ENCODE measurements around the gene KMT2C. TPM values are rescaled to one million over a fixed set of nuclear protein-coding genes. Genes with fewer than 3 reads are reported as not detected.
"Not testable (repeated sequence)": the region's sequence is repeated elsewhere in the genome, so short reads cannot be mapped to it uniquely, and the experiment has no call there.

The KMT2C gene
- total RNA-seq, 1 experiment from 2014 or later = 54.3 TPM

DNA sequence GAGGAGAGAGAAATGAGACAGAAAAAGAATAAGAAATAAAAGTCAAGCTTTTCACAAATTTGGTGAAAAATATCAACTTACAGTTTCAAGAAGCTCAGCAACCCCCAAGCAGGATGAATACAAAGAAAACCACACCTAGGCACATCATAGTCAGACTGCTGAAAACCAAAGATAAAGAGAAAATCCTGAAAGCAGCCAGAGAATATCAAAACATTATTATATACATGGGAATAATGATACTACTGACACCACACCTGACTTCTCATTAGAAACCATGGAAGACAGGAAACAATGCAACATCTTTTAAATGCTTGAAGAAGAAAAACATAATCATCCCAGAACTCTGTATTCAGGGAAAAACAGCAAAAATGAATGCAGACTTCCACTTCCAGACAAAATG is 149.6 kb downstream of the KMT2C start:
- H3K36me3 ChIP-seq (ENCODE audit: low read depth); H3K4me1 ChIP-seq (replicated peaks; ENCODE audit: insufficient read depth); H4K20me1 ChIP-seq (ENCODE audit: insufficient read depth); CTCF ChIA-PET; POLR2A ChIA-PET (ENCODE audit: unreplicated experiment); H2AFZ ChIP-seq; H3K4me3 ChIP-seq; H3K27ac ChIP-seq; H3K27me3 ChIP-seq (ENCODE audit: insufficient read depth, low read depth); DNase-seq; H3F3A ChIP-seq (ENCODE audit: insufficient read depth, low read depth); H3K9me3 ChIP-seq (ENCODE audit: insufficient read depth, low read depth); intact Hi-C loops (cut with micrococcal nuclease; ENCODE audit: unreplicated experiment); BruUV-seq (replicated peaks); H3K4me2 ChIP-seq; H3K79me2 ChIP-seq (ENCODE audit: low read depth); H3K9me2 ChIP-seq (ENCODE audit: insufficient read depth): not testable (repeated sequence)

DNA sequence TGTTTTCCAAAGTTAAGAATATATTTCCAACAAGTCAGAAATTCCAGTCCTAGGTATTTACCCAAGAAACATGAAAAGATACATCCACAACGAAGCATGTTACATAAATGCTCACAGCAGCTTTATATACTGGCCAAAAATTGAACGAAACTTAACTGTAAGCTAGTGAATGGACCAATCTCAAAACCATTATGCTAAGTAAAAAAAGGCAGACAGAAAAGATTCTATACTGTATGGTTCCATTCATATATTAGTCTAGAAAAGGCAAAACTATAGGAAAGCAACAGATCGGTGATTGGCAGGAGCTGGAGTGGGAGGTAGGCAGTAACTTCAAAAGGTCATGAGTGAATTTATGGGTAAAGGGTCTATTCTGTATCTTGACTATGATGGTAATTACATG is 150.8 kb downstream of the KMT2C start:
- intact Hi-C loops (cut with micrococcal nuclease; ENCODE audit: unreplicated experiment); H3K36me3 ChIP-seq (ENCODE audit: low read depth); H3K27me3 ChIP-seq (ENCODE audit: insufficient read depth, low read depth); DNase-seq; H3K4me3 ChIP-seq; BruUV-seq (replicated peaks); H4K20me1 ChIP-seq (ENCODE audit: insufficient read depth); POLR2A ChIA-PET (ENCODE audit: unreplicated experiment); H2AFZ ChIP-seq; H3F3A ChIP-seq (ENCODE audit: insufficient read depth, low read depth); H3K9me2 ChIP-seq (ENCODE audit: insufficient read depth); H3K27ac ChIP-seq; H3K4me2 ChIP-seq; H3K4me1 ChIP-seq (replicated peaks; ENCODE audit: insufficient read depth); CTCF ChIA-PET; H3K9me3 ChIP-seq (ENCODE audit: insufficient read depth, low read depth); H3K79me2 ChIP-seq (ENCODE audit: low read depth): not testable (repeated sequence)

DNA sequence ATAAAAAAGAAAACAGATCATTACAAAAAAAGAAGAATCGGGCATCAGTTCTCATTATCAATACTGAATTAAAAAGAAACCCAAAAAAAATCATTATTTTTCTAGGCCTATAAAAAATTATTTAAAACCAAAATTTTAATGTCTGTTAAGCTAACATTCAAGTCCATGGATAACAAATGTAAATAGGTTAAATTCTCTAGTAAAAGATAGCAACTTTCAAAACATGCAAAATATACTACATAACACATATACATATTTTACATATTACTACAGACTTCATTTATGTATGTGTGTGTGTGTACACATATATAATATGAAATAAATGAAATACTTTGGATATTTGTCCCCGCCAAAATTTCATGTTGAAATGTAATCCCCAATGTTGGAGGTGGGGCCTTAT is 158.1 kb downstream of the KMT2C start:
- POLR2A ChIA-PET (ENCODE audit: unreplicated experiment); H3K4me2 ChIP-seq; BruUV-seq (replicated peaks); H3K9me3 ChIP-seq (ENCODE audit: insufficient read depth, low read depth); CTCF ChIA-PET; H4K20me1 ChIP-seq (ENCODE audit: insufficient read depth); H3K27ac ChIP-seq; H3K79me2 ChIP-seq (ENCODE audit: low read depth); H3K9me2 ChIP-seq (ENCODE audit: insufficient read depth); H3K4me1 ChIP-seq (replicated peaks; ENCODE audit: insufficient read depth); H2AFZ ChIP-seq; intact Hi-C loops (cut with micrococcal nuclease; ENCODE audit: unreplicated experiment); H3K4me3 ChIP-seq; H3K27me3 ChIP-seq (ENCODE audit: insufficient read depth, low read depth); H3K36me3 ChIP-seq (ENCODE audit: low read depth); DNase-seq; H3F3A ChIP-seq (ENCODE audit: insufficient read depth, low read depth): not testable (repeated sequence)

DNA sequence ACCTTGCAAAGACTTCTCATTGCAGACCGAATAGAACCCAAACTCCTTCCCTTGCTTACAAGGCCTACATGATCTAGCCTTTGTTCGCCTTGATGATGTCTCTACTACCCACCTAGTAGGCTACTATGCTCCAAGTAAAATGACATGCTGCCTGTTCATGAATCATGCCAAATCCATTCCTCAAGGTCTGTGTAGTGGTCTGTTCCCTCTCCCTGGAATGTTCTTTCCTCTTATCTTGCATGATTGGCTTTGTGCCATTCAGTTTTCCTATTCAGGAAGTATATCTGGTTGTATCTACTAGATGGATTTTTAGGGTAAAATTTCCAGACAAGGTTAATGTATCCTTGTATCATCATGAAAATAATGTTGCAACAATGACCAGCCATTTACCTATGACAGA is 165.4 kb downstream of the KMT2C start:
- POLR2A ChIA-PET (ENCODE audit: unreplicated experiment); H4K20me1 ChIP-seq (ENCODE audit: insufficient read depth); H3F3A ChIP-seq (ENCODE audit: insufficient read depth, low read depth); H3K4me3 ChIP-seq; H3K4me2 ChIP-seq; BruUV-seq (replicated peaks); H3K4me1 ChIP-seq (replicated peaks; ENCODE audit: insufficient read depth); intact Hi-C loops (cut with micrococcal nuclease; ENCODE audit: unreplicated experiment); H3K36me3 ChIP-seq (ENCODE audit: low read depth); H2AFZ ChIP-seq; H3K79me2 ChIP-seq (ENCODE audit: low read depth); DNase-seq; CTCF ChIA-PET; H3K27me3 ChIP-seq (ENCODE audit: insufficient read depth, low read depth); H3K27ac ChIP-seq; H3K9me3 ChIP-seq (ENCODE audit: insufficient read depth, low read depth); H3K9me2 ChIP-seq (ENCODE audit: insufficient read depth): not testable (repeated sequence)

DNA sequence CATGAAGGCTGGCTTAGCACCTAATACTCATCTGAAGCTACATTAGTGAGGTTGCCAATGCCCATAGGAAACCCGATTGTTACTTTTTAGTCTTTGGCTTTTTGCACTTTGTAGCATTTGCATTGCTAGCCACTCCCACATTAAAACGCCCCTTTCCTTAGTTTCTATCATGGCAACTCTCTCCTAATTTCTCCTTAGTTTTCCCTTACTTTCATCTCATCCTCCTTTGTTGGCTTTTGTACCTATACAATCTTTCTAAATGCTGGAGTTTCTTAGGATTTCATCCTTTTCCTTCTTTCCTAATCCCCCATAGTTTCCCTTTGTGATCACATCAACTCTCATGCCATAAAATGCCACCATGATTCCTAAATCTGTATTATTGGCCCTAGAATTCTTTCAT is 168.9 kb downstream of the KMT2C start:
- H3K4me1 ChIP-seq (replicated peaks; ENCODE audit: insufficient read depth); CTCF ChIA-PET; H3K79me2 ChIP-seq (ENCODE audit: low read depth); H3K9me2 ChIP-seq (ENCODE audit: insufficient read depth); H3K27me3 ChIP-seq (ENCODE audit: insufficient read depth, low read depth); H4K20me1 ChIP-seq (ENCODE audit: insufficient read depth); H3F3A ChIP-seq (ENCODE audit: insufficient read depth, low read depth); POLR2A ChIA-PET (ENCODE audit: unreplicated experiment); H3K27ac ChIP-seq; H3K4me2 ChIP-seq; DNase-seq; BruUV-seq (replicated peaks); intact Hi-C loops (cut with micrococcal nuclease; ENCODE audit: unreplicated experiment); H3K4me3 ChIP-seq; H3K36me3 ChIP-seq (ENCODE audit: low read depth); H3K9me3 ChIP-seq (ENCODE audit: insufficient read depth, low read depth); H2AFZ ChIP-seq: not testable (repeated sequence)

DNA sequence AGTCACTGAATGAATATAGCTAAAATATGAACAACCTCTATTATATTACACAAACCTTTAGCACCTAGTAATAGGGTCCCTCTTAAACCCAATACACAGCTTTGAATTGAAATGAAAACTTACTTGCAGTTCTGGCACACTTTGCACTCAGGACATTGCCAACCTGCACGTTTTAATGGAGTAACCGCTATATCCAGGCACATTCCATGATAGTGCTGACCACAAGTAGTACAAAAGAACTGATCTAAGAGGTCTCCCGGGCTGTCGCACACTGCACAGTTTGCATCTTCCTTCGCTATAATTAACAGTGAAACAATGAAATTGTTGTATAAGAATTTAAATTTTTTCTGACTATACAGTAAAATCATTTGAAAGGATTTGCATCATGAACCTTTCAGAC is 170.9 kb downstream of the KMT2C start:
- H3K9me3 ChIP-seq (ENCODE audit: insufficient read depth, low read depth); H4K20me1 ChIP-seq (ENCODE audit: insufficient read depth); H3F3A ChIP-seq (ENCODE audit: insufficient read depth, low read depth); H3K4me3 ChIP-seq; H3K27ac ChIP-seq; POLR2A ChIA-PET (ENCODE audit: unreplicated experiment); H2AFZ ChIP-seq; H3K4me1 ChIP-seq (replicated peaks; ENCODE audit: insufficient read depth); H3K36me3 ChIP-seq (ENCODE audit: low read depth); H3K9me2 ChIP-seq (ENCODE audit: insufficient read depth); DNase-seq; H3K27me3 ChIP-seq (ENCODE audit: insufficient read depth, low read depth); H3K79me2 ChIP-seq (ENCODE audit: low read depth); intact Hi-C loops (cut with micrococcal nuclease; ENCODE audit: unreplicated experiment); BruUV-seq (replicated peaks); CTCF ChIA-PET; H3K4me2 ChIP-seq: not testable (repeated sequence)

DNA sequence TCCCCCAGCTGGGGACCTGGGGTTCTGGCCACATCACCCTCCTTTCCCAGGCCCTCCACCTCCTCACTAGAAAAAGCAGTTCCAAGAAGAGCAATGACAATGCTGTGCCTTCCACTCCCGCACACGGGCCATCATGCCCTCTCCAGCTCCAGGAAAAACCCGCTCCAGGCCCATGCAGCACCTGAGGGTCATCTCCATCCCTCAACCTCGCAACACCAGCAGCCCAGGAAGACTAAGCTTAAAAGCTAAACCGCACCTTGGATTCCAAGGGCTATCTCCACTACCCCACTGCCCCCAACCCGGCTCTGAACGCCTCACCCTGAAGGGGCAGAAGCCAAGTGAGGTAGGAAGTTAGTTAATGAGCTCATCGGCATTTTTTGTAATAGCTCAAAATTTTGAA is 173.7 kb downstream of the KMT2C start:
- H3K4me3 ChIP-seq; H3K9me2 ChIP-seq (ENCODE audit: insufficient read depth); H3K4me1 ChIP-seq (replicated peaks; ENCODE audit: insufficient read depth); H3F3A ChIP-seq (ENCODE audit: insufficient read depth, low read depth); H3K36me3 ChIP-seq (ENCODE audit: low read depth); H2AFZ ChIP-seq; DNase-seq; H3K79me2 ChIP-seq (ENCODE audit: low read depth); H3K27ac ChIP-seq; CTCF ChIA-PET; H3K9me3 ChIP-seq (ENCODE audit: insufficient read depth, low read depth); H3K27me3 ChIP-seq (ENCODE audit: insufficient read depth, low read depth); intact Hi-C loops (cut with micrococcal nuclease; ENCODE audit: unreplicated experiment); H4K20me1 ChIP-seq (ENCODE audit: insufficient read depth); BruUV-seq (replicated peaks); H3K4me2 ChIP-seq: not testable (repeated sequence)
- POLR2A ChIA-PET (ENCODE audit: unreplicated experiment) = interaction anchor here (0.7 kb wide), 1 partner anchor 108 kb away, joined by 3 read pairs; no protein-coding TSS in a partner anchor

DNA sequence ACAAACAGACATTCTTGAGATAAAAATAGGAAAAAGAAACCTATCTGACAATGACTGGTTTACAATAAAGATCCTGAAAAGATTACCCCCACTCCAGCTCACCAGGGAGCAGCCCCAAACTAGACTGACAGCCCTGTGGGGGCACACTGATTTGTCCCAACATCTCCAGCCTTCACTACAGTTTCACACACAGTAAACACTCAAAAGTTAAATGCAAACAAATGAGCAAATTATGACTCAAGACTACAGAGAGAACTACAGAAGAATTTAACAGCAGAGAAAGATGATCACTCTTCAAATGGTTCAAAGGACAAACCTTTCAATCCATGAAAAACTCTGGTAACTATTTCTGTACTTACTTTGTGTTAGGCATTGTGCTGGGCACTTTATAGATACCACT is 176.2 kb downstream of the KMT2C start:
- H3K4me1 ChIP-seq (replicated peaks; ENCODE audit: insufficient read depth); H3F3A ChIP-seq (ENCODE audit: insufficient read depth, low read depth); H3K27ac ChIP-seq; H3K79me2 ChIP-seq (ENCODE audit: low read depth); H3K4me3 ChIP-seq; H2AFZ ChIP-seq; H3K4me2 ChIP-seq; intact Hi-C loops (cut with micrococcal nuclease; ENCODE audit: unreplicated experiment); H3K9me3 ChIP-seq (ENCODE audit: insufficient read depth, low read depth); H3K27me3 ChIP-seq (ENCODE audit: insufficient read depth, low read depth); CTCF ChIA-PET; H4K20me1 ChIP-seq (ENCODE audit: insufficient read depth); DNase-seq; H3K36me3 ChIP-seq (ENCODE audit: low read depth); H3K9me2 ChIP-seq (ENCODE audit: insufficient read depth); BruUV-seq (replicated peaks): not testable (repeated sequence)
- POLR2A ChIA-PET (ENCODE audit: unreplicated experiment) = interaction anchor here (0.6 kb wide), 1 partner anchor 9 kb away, joined by 8 read pairs; no protein-coding TSS in a partner anchor
